Measurements from ENCODE around the gene GAS5.
"Not testable (repeated sequence)": the region's sequence is repeated elsewhere in the genome, so short reads cannot be mapped to it uniquely, and the experiment has no call there.

GAS5 gene

GRCh38 chr1:173867753-173868265 lies at the start of gene GAS5:
GAS5 (minus strand) TSS chr1:173867989.
- DNase-seq (ENCODE audit: low spot score), result peak; percentile 100

GRCh38 chr1:173917149-173917548 lies 49.4 kb upstream of the GAS5 start, which contains the start of gene SERPINC1:
SERPINC1 (minus strand) TSS chr1:173917327; CDS start chr1:173917259, 68 bp downstream.
- no peak for DNase-seq (ENCODE audit: low spot score)

- no peak for DNase-seq (ENCODE audit: low spot score)
Observed at GRCh38 chr1:173916667-173917066, 48.9 kb upstream of the GAS5 start.

GRCh38 chr1:173915596-173915995 lies 47.8 kb upstream of the GAS5 start:
- DNase-seq (ENCODE audit: low spot score), result no peak

GRCh38 chr1:173914366-173914871 lies 46.6 kb upstream of the GAS5 start:
- DNase-seq (ENCODE audit: low spot score), result peak; percentile 30

- DNase-seq (ENCODE audit: low spot score), result no peak
Observed at GRCh38 chr1:173913111-173913510, 45.3 kb upstream of the GAS5 start.

- DNase-seq (ENCODE audit: low spot score), result no peak
Observed at GRCh38 chr1:173903827-173904531, 36.2 kb upstream of the GAS5 start.

GRCh38 chr1:173900992-173901391 lies 33.2 kb upstream of the GAS5 start:
- DNase-seq (ENCODE audit: low spot score), result no peak

- DNase-seq (ENCODE audit: low spot score), result no peak
Observed at GRCh38 chr1:173900427-173900826, 32.6 kb upstream of the GAS5 start.

GRCh38 chr1:173894189-173894588 lies 26.4 kb upstream of the GAS5 start:
- DNase-seq (ENCODE audit: low spot score), result no peak

- no peak for DNase-seq (ENCODE audit: low spot score)
Observed at GRCh38 chr1:173893611-173894010, 25.8 kb upstream of the GAS5 start.

GRCh38 chr1:173889885-173890284 lies 22.1 kb upstream of the GAS5 start:
- DNase-seq (ENCODE audit: low spot score), result no peak

- DNase-seq (ENCODE audit: low spot score), result no peak
Observed at GRCh38 chr1:173888749-173889148, 21.0 kb upstream of the GAS5 start.

- no peak for DNase-seq (ENCODE audit: low spot score)
Observed at GRCh38 chr1:173887627-173888026, 19.8 kb upstream of the GAS5 start.

GRCh38 chr1:173886746-173887611 lies 19.2 kb upstream of the GAS5 start:
- DNase-seq (ENCODE audit: low spot score), result no peak

- no peak for DNase-seq (ENCODE audit: low spot score)
Observed at GRCh38 chr1:173884701-173885100, 16.9 kb upstream of the GAS5 start.

GRCh38 chr1:173881117-173881516 lies 13.3 kb upstream of the GAS5 start:
- not testable (repeated sequence) for DNase-seq (ENCODE audit: low spot score)

- no peak for DNase-seq (ENCODE audit: low spot score)
Observed at GRCh38 chr1:173878251-173878650, 10.5 kb upstream of the GAS5 start.

- DNase-seq (ENCODE audit: low spot score), result no peak
Observed at GRCh38 chr1:173876732-173877131, 8.9 kb upstream of the GAS5 start.

GRCh38 chr1:173871500-173871899 lies 3.7 kb upstream of the GAS5 start:
- no peak for DNase-seq (ENCODE audit: low spot score)

- no peak for DNase-seq (ENCODE audit: low spot score)
Observed at GRCh38 chr1:173871091-173871490, 3.3 kb upstream of the GAS5 start.

GRCh38 chr1:173870252-173871075 lies 2.7 kb upstream of the GAS5 start:
- peak; percentile 46 for DNase-seq (ENCODE audit: low spot score)

Data from CD4-positive, alpha-beta T cell treated with Interleukin-15 for 4 hours (primary cell).